GM12864 (cell line): ENCODE measurements around the gene CDR2.
A peak's percentile ranks its signal among the peaks of the same experiment; 100 is the strongest.

Experiments
- DNase-seq: peaks from one replicate; pipeline ENCODE4 v3.0.0-alpha.2; 2011; ENCODE audit warnings: low read depth
- H3K4me3 ChIP-seq: 2 replicates; pipeline ENCODE4 v1.5.1; 2011; ENCODE audit warnings: mild to moderate bottlenecking, low read depth, low read length, control low read depth
- TF ChIP-seq, protein P1 (sequence below): IDR thresholded peaks from 2 replicates; pipeline ENCODE4 v1.5.1; 2011; ENCODE audit warnings: low read depth, mild to moderate bottlenecking, moderate library complexity, low read length, control low read depth, inconsistent platforms; ENCODE audit errors: missing control alignments

Gene CDR2

GRCh38 chr16:22300427-22301071, 73.9 kb downstream of the CDR2 start:
- TF ChIP-seq, protein P1, sequence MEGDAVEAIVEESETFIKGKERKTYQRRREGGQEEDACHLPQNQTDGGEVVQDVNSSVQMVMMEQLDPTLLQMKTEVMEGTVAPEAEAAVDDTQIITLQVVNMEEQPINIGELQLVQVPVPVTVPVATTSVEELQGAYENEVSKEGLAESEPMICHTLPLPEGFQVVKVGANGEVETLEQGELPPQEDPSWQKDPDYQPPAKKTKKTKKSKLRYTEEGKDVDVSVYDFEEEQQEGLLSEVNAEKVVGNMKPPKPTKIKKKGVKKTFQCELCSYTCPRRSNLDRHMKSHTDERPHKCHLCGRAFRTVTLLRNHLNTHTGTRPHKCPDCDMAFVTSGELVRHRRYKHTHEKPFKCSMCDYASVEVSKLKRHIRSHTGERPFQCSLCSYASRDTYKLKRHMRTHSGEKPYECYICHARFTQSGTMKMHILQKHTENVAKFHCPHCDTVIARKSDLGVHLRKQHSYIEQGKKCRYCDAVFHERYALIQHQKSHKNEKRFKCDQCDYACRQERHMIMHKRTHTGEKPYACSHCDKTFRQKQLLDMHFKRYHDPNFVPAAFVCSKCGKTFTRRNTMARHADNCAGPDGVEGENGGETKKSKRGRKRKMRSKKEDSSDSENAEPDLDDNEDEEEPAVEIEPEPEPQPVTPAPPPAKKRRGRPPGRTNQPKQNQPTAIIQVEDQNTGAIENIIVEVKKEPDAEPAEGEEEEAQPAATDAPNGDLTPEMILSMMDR, result peak; percentile 80
- no peak overlapping the region for H3K4me3 ChIP-seq
- DNase-seq, result no peak

DNA sequence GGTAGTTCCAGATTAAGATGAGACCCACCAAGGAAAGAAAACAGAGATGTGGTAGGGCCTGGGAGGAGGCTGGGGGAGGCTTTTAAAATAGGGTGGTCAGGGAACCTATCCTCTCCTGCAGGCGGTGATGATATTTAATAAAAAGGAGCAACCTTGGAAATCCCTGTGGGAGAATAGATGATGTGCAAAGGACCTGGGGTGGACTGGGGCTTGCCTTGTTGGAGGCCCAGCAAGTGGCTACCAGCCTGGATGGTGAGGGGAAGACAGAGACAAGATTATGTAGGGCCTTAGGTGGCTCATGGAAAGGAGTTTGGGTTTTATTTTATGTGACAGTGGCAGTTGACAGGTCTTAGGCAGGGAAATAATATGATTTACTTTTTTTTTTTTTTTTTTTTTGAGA, 75.4 kb downstream of the CDR2 start:
- TF ChIP-seq, protein P1, result no peak
- no peak for DNase-seq
- no peak overlapping the region for H3K4me3 ChIP-seq

DNA sequence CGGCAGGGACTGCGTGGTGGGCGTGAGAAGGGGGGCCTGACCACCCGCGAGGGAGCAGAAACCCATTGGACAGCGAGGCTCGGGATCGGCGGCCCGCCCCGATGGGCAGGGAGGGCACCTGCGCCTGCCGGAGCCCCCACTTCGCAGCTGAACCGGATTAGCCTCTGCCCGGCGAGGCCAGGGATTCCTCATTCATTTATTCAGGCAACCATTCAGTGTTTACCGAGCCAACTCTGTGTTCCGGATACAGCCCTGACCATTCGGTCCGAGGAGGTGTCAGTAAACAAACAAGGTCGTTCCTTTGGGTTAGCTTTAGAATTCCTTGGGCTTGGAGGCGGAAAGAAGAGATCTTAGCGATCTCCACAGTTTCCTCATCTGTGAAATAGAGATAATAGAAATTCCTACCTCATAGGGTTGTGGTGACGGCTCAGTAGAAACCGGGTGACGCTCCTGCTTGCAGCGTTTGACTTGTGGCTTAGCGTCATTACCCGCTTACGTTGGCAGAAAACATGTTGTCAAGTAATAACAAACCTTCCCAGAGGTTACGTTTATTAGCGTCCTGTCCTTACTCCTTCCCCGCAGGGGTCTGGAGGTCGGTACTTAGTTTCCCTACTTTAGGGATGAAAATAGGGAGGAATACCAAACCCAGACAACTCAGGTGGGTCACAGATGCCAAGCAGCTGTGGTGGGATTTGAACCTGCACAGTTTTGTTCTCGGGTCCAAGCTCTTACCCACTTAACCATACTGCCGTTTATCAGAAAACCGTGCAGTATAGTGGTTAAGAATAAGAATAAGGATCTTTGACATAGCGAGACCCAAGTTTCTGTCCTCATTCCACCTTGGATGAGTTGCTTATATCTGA, 76.3 kb downstream of the CDR2 start:
- TF ChIP-seq, protein P1, result no peak
- DNase-seq, result peak; percentile 85
- H3K4me3 ChIP-seq, result peak overlapping the region; percentile 84

DNA sequence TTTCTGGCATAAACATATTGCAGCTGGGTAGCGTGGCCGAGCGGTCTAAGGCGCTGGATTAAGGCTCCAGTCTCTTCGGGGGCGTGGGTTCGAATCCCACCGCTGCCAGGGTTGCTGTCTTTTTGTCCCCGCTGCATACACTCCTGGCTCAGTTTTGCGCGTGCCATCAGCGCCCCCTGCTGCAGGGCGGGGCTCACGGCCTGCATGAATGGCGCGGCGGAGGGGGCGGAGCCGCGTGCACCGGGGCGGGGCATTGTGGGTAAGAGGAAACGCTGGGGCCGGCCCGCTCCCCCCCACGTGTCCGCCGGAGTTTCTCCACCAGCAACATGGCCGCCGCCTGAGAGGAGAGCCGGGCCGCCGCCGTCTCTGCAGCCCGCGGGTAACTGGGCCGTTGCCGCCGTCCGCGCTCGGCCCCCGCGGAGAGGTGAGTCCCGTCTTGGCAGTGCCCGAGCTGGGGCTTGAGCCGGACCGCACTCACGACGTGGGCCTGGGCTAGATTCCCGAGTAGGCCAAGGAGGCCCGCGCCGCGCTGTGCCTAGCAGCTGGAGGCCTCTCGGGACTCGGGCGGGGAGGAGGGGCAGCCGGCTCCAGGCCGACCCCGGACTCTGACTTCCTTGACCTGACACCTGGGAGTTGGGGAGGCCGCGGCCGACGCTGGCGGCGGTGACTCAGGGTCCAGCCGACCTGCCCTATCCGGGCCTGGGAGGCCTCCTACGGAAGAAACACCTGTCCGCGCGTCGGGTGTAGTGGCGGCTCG, 77.1 kb downstream of the CDR2 start, which contains the start of gene POLR3E:
Gene POLR3E (plus strand): TSS at position 296 of the 757 bp plus-strand sequence. CDS start 5,560 bp downstream, outside the sequence.
- H3K4me3 ChIP-seq, result peak within 1 kb of the TSS; percentile 84
- peak; percentile 88 for DNase-seq
- TF ChIP-seq, protein P1, result peak; percentile 79

- DNase-seq, result no peak
- peak overlapping the region; percentile 76 for H3K4me3 ChIP-seq
- TF ChIP-seq, protein P1, result no peak
Observed at GRCh38 chr16:22296225-22297113, 78.0 kb downstream of the CDR2 start.
